HEK293 (cell line): ENCODE results near the gene WDSUB1.

Source experiments
- CTCF ChIA-PET: fragments of 350-600 bp; formaldehyde crosslinking; extraction: SDS; loops from one replicate; lab custom pipeline; 2021; ENCODE audit warnings: antibody characterized with exemption; lab: Yijun Ruan, JAX
- POLR2A ChIA-PET: fragments of 300-600 bp; formaldehyde crosslinking; extraction: SDS; loops from one replicate; lab custom pipeline; 2020; ENCODE audit warnings: antibody characterized with exemption, inconsistent platforms; lab: Yijun Ruan, JAX
- H3K27ac ChIP-seq: fragments of 200-500 bp; sonication (Bioruptor generic); 2 replicates; pipeline ENCODE4 v1.5.1; 2014; ENCODE audit warnings: low read depth, low read length, control low read depth, inconsistent platforms; ENCODE audit errors: extremely low read depth
- H3K36me3 ChIP-seq, 2 experiments: fragments of 200-500 bp in 1 of 2; sonication (Bioruptor generic) in 1 of 2; 1 replicate in 1 of 2; 2 replicates in 1 of 2; pipeline ENCODE4 v1.5.1; 2014 to 2017; ENCODE audit warnings: inconsistent platforms in 2 of 2, low read length in 2 of 2; ENCODE audit not compliant: control insufficient read depth in 2 of 2, insufficient read depth in 1 of 2
- H3K4me1 ChIP-seq: fragments of 200-500 bp; sonication (Bioruptor generic); 2 replicates; pipeline ENCODE4 v1.5.1; 2014; ENCODE audit warnings: mild to moderate bottlenecking, low read length, inconsistent platforms; ENCODE audit not compliant: control insufficient read depth, insufficient read depth
- H3K4me3 ChIP-seq: 2 replicates; pipeline ENCODE4 v1.5.1; 2011; ENCODE audit warnings: low read depth, mild to moderate bottlenecking, control low read depth, low read length, moderate library complexity
- H3K9me3 ChIP-seq: fragments of 200-500 bp; sonication (Bioruptor generic); 2 replicates; pipeline ENCODE4 v1.5.1; 2014; ENCODE audit warnings: low read depth, low read length, inconsistent platforms; ENCODE audit not compliant: control insufficient read depth, insufficient read depth
- GFI1B ChIP-seq: fragments of 450-650 bp; formaldehyde crosslinking; IDR thresholded peaks from 2 replicates; pipeline ENCODE4 v1.5.1; 2016; ENCODE audit warnings: missing biosample characterization, missing genetic modification characterization
- GLIS2 ChIP-seq: fragments of 450-650 bp; formaldehyde crosslinking; IDR thresholded peaks from 2 replicates; pipeline ENCODE4 v1.5.1; 2016; ENCODE audit warnings: missing biosample characterization, missing genetic modification characterization
- PRDM1 ChIP-seq: fragments of 450-650 bp; formaldehyde crosslinking; IDR thresholded peaks from 2 replicates; pipeline ENCODE4; 2016; ENCODE audit warnings: missing biosample characterization, missing genetic modification characterization
- SALL2 ChIP-seq: fragments of 450-650 bp; formaldehyde crosslinking; IDR thresholded peaks from 2 replicates; pipeline ENCODE4 v1.5.0; 2017; ENCODE audit warnings: missing biosample characterization, mild to moderate bottlenecking, missing genetic modification characterization, borderline replicate concordance
- SP2 ChIP-seq: fragments of 450-650 bp; formaldehyde crosslinking; IDR thresholded peaks from 2 replicates; pipeline ENCODE4 v1.5.1; 2016; ENCODE audit warnings: missing biosample characterization, missing genetic modification characterization
- ZEB2 ChIP-seq: fragments of 450-650 bp; formaldehyde crosslinking; IDR thresholded peaks from 2 replicates; pipeline ENCODE4 v1.5.1; 2016; ENCODE audit warnings: missing biosample characterization, missing genetic modification characterization
- ZNF138 ChIP-seq: fragments of 450-650 bp; formaldehyde crosslinking; IDR thresholded peaks from 2 replicates; pipeline ENCODE4 v1.5.1; 2016; ENCODE audit warnings: missing biosample characterization, missing genetic modification characterization, borderline replicate concordance
- ZNF266 ChIP-seq: fragments of 450-650 bp; formaldehyde crosslinking; IDR thresholded peaks from 2 replicates; pipeline ENCODE4 v1.5.1; 2016; ENCODE audit warnings: missing biosample characterization, missing genetic modification characterization, low read depth
- ZNF274 ChIP-seq, 2 experiments: fragments of 200-500 bp in 1 of 2; fragments of 450-650 bp in 1 of 2; sonication (Bioruptor generic) in 1 of 2; formaldehyde crosslinking in 1 of 2; IDR thresholded peaks; 2 replicates each; pipeline versions ENCODE4 v1.5.1 to v1.6.1; 2014 to 2016; ENCODE audit warnings: borderline replicate concordance in 1 of 2, inconsistent platforms in 1 of 2, low read length in 1 of 2, missing biosample characterization in 1 of 2, missing genetic modification characterization in 1 of 2
- ZNF37A ChIP-seq: fragments of 450-650 bp; IDR thresholded peaks from 2 replicates; pipeline ENCODE4 v1.5.1; 2018; ENCODE audit warnings: missing biosample characterization, missing genetic modification characterization
- ZNF473 ChIP-seq: fragments of 450-650 bp; formaldehyde crosslinking; IDR thresholded peaks from 2 replicates; pipeline ENCODE4 v1.5.1; 2017; ENCODE audit warnings: missing biosample characterization, missing genetic modification characterization
- ZNF629 ChIP-seq: fragments of 450-650 bp; formaldehyde crosslinking; IDR thresholded peaks from 2 replicates; pipeline ENCODE4 v1.5.1; 2017; ENCODE audit warnings: missing biosample characterization, missing genetic modification characterization
- ZNF747 ChIP-seq: fragments of 450-650 bp; formaldehyde crosslinking; IDR thresholded peaks from 2 replicates; pipeline ENCODE4 v1.5.1; 2016; ENCODE audit warnings: missing biosample characterization, missing genetic modification characterization
- ZNF843 ChIP-seq: fragments of 450-650 bp; formaldehyde crosslinking; IDR thresholded peaks from 2 replicates; pipeline ENCODE4 v1.5.1; 2016; ENCODE audit warnings: missing biosample characterization, missing genetic modification characterization
- TF ChIP-seq, protein P1 (sequence below): fragments of 450-650 bp; formaldehyde crosslinking; IDR thresholded peaks from 2 replicates; pipeline ENCODE4 v1.5.1; 2016; ENCODE audit warnings: missing biosample characterization, missing genetic modification characterization
- TF ChIP-seq, protein P2 (sequence below): fragments of 450-650 bp; formaldehyde crosslinking; conservative IDR thresholded peaks from 2 replicates; pipeline ENCODE4 v1.5.1; 2016; ENCODE audit warnings: low read depth, missing biosample characterization, missing genetic modification characterization
- TF ChIP-seq, protein P3 (sequence below): fragments of 450-650 bp; formaldehyde crosslinking; IDR thresholded peaks from 2 replicates; pipeline ENCODE4 v1.5.1; 2016; ENCODE audit warnings: missing biosample characterization, missing genetic modification characterization, low read depth
- TF ChIP-seq, protein P4 (sequence below): fragments of 450-650 bp; formaldehyde crosslinking; IDR thresholded peaks from 2 replicates; pipeline ENCODE4 v1.5.1; 2017; ENCODE audit warnings: missing biosample characterization, missing genetic modification characterization
- TF ChIP-seq, protein P5 (sequence below): fragments of 450-650 bp; formaldehyde crosslinking; IDR thresholded peaks from 2 replicates; pipeline ENCODE4 v1.5.1; 2016; ENCODE audit warnings: missing biosample characterization, missing genetic modification characterization
- TF ChIP-seq, protein P6 (sequence below): fragments of 450-650 bp; formaldehyde crosslinking; IDR thresholded peaks from 2 replicates; pipeline ENCODE4 v1.5.1; 2017; ENCODE audit warnings: missing biosample characterization, missing genetic modification characterization

Gene WDSUB1

DNA sequence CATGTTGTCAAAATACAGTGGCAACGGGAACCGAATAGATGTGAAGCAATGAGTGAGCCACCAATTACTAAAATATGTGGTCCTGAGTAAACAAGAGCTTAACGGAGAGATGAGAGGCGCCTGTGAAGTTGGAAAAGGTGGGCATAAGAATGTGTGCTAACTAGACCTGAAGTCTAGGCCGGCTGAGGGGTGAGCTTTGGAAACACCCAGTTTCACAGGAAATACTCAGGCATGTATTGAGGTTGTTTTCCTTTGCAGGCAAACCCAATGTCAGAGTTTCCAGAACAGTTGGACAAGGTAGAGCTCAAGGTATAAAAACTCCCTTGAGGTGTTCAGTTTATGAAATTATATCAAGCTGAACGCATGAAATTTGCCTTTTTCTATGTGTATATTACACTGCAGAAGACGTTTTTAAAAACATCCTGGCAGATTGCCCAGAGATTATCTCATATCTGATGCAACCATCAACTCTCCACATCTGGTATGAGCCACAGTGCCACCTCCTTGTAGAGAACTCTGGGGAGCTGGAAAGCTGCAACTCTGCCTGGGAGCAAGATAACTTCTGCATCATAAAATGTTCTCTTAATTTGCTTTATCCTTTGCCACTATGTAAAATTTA lies 3.9 kb upstream of the WDSUB1 start (continued):
- no peak for TF ChIP-seq ZNF629 (tag by site-specific recombination)
- TF ChIP-seq PRDM1 = no peak
- no peak for TF ChIP-seq GLIS2 (tag by site-specific recombination)
- no peak for TF ChIP-seq SALL2 (tag by site-specific recombination)
- no peak for TF ChIP-seq ZNF473
- TF ChIP-seq, protein P1, sequence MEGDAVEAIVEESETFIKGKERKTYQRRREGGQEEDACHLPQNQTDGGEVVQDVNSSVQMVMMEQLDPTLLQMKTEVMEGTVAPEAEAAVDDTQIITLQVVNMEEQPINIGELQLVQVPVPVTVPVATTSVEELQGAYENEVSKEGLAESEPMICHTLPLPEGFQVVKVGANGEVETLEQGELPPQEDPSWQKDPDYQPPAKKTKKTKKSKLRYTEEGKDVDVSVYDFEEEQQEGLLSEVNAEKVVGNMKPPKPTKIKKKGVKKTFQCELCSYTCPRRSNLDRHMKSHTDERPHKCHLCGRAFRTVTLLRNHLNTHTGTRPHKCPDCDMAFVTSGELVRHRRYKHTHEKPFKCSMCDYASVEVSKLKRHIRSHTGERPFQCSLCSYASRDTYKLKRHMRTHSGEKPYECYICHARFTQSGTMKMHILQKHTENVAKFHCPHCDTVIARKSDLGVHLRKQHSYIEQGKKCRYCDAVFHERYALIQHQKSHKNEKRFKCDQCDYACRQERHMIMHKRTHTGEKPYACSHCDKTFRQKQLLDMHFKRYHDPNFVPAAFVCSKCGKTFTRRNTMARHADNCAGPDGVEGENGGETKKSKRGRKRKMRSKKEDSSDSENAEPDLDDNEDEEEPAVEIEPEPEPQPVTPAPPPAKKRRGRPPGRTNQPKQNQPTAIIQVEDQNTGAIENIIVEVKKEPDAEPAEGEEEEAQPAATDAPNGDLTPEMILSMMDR = no peak
- TF ChIP-seq ZNF37A (tag by site-specific recombination) = no peak
- TF ChIP-seq, protein P2, sequence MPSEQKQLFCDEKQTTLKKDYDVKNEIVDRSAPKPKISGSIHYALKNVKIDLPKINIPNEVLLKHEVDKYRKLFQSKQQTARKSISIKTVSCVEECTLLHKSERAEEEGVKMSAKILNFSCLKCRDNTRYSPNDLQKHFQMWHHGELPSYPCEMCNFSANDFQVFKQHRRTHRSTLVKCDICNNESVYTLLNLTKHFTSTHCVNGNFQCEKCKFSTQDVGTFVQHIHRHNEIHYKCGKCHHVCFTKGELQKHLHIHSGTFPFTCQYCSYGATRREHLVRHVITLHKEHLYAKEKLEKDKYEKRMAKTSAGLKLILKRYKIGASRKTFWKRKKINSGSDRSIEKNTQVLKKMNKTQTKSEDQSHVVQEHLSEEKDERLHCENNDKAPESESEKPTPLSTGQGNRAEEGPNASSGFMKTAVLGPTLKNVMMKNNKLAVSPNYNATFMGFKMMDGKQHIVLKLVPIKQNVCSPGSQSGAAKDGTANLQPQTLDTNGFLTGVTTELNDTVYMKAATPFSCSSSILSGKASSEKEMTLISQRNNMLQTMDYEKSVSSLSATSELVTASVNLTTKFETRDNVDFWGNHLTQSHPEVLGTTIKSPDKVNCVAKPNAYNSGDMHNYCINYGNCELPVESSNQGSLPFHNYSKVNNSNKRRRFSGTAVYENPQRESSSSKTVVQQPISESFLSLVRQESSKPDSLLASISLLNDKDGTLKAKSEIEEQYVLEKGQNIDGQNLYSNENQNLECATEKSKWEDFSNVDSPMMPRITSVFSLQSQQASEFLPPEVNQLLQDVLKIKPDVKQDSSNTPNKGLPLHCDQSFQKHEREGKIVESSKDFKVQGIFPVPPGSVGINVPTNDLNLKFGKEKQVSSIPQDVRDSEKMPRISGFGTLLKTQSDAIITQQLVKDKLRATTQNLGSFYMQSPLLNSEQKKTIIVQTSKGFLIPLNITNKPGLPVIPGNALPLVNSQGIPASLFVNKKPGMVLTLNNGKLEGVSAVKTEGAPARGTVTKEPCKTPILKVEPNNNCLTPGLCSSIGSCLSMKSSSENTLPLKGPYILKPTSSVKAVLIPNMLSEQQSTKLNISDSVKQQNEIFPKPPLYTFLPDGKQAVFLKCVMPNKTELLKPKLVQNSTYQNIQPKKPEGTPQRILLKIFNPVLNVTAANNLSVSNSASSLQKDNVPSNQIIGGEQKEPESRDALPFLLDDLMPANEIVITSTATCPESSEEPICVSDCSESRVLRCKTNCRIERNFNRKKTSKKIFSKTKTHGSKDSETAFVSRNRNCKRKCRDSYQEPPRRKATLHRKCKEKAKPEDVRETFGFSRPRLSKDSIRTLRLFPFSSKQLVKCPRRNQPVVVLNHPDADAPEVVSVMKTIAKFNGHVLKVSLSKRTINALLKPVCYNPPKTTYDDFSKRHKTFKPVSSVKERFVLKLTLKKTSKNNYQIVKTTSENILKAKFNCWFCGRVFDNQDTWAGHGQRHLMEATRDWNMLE (tag by site-specific recombination) = peak; percentile 38; the same call in 1 of the 2 replicates
- TF ChIP-seq, protein P3, sequence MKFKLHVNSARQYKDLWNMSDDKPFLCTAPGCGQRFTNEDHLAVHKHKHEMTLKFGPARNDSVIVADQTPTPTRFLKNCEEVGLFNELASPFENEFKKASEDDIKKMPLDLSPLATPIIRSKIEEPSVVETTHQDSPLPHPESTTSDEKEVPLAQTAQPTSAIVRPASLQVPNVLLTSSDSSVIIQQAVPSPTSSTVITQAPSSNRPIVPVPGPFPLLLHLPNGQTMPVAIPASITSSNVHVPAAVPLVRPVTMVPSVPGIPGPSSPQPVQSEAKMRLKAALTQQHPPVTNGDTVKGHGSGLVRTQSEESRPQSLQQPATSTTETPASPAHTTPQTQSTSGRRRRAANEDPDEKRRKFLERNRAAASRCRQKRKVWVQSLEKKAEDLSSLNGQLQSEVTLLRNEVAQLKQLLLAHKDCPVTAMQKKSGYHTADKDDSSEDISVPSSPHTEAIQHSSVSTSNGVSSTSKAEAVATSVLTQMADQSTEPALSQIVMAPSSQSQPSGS (tag by site-specific recombination) = peak; percentile 52; the same call in 1 of the 2 replicates
- no peak for TF ChIP-seq ZNF266 (tag by site-specific recombination)
- TF ChIP-seq ZEB2 (tag by site-specific recombination) = peak; percentile 76; the same call in 1 of the 2 replicates
- TF ChIP-seq ZNF138 = no peak
- no peak for TF ChIP-seq GFI1B (tag by site-specific recombination)

DNA sequence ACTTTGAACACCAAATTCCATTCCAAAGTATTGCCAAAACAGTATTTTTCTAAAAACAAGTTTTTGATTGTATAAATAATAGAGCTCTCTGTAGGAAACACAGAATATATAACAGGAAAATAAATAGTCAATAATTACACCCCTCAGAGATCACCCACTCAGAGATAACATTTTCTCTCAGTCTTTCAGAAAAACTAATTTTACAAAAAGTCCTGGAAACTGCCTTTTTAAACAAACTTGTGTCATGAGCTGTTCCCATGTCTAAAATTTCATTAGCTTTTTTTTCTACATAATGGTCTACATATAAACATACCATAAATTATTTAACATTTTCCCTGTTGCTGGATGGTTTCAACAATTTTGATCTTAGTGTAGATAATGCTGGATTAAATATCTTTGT lies 1.2 kb upstream of the WDSUB1 start:
- no peak overlapping the region for H3K4me3 ChIP-seq
- H3K27ac ChIP-seq = no peak overlapping the region
- ChIA-PET POLR2A (interaction anchor here (1.2 to 1.7 kb wide), 2 partner anchors 304 to 424 kb away, joined by 4 read pairs; partner anchors contain the start of gene MARCHF7), CTCF (interaction anchor here (0.8 to 1.4 kb wide), 2 partner anchors 10 to 424 kb away, joined by 4 to 7 read pairs; partner anchors contain the start of gene MARCHF7)
- peaks cover 19% of the 10 kb centered on the region; the same call in 1 of the 2 replicates for H3K4me1 ChIP-seq
- H3K9me3 ChIP-seq = no peaks in the 10 kb centered on the region
- TF ChIP-seq ZNF843 (tag by site-specific recombination) = no peak
- no peak for TF ChIP-seq ZNF274 (IDR thresholded peaks at IDR 0.05; ENCODE audit: low read length)
- no peak for TF ChIP-seq ZNF274 (tag by site-specific recombination; IDR thresholded peaks at IDR 0.05; ENCODE audit: borderline replicate concordance)
- TF ChIP-seq PRDM1 = no peak
- TF ChIP-seq, protein P4, sequence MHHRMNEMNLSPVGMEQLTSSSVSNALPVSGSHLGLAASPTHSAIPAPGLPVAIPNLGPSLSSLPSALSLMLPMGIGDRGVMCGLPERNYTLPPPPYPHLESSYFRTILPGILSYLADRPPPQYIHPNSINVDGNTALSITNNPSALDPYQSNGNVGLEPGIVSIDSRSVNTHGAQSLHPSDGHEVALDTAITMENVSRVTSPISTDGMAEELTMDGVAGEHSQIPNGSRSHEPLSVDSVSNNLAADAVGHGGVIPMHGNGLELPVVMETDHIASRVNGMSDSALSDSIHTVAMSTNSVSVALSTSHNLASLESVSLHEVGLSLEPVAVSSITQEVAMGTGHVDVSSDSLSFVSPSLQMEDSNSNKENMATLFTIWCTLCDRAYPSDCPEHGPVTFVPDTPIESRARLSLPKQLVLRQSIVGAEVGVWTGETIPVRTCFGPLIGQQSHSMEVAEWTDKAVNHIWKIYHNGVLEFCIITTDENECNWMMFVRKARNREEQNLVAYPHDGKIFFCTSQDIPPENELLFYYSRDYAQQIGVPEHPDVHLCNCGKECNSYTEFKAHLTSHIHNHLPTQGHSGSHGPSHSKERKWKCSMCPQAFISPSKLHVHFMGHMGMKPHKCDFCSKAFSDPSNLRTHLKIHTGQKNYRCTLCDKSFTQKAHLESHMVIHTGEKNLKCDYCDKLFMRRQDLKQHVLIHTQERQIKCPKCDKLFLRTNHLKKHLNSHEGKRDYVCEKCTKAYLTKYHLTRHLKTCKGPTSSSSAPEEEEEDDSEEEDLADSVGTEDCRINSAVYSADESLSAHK (tag by site-specific recombination) = peak; percentile 70
- TF ChIP-seq SP2 (tag by site-specific recombination) = no peak
- TF ChIP-seq ZNF747 (tag by site-specific recombination) = no peak
- TF ChIP-seq, protein P5, sequence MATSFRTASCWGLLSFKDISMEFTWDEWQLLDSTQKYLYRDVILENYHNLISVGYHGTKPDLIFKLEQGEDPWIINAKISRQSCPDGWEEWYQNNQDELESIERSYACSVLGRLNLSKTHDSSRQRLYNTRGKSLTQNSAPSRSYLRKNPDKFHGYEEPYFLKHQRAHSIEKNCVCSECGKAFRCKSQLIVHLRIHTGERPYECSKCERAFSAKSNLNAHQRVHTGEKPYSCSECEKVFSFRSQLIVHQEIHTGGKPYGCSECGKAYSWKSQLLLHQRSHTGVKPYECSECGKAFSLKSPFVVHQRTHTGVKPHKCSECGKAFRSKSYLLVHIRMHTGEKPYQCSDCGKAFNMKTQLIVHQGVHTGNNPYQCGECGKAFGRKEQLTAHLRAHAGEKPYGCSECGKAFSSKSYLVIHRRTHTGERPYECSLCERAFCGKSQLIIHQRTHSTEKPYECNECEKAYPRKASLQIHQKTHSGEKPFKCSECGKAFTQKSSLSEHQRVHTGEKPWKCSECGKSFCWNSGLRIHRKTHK (tag by site-specific recombination) = no peak
- TF ChIP-seq, protein P6, sequence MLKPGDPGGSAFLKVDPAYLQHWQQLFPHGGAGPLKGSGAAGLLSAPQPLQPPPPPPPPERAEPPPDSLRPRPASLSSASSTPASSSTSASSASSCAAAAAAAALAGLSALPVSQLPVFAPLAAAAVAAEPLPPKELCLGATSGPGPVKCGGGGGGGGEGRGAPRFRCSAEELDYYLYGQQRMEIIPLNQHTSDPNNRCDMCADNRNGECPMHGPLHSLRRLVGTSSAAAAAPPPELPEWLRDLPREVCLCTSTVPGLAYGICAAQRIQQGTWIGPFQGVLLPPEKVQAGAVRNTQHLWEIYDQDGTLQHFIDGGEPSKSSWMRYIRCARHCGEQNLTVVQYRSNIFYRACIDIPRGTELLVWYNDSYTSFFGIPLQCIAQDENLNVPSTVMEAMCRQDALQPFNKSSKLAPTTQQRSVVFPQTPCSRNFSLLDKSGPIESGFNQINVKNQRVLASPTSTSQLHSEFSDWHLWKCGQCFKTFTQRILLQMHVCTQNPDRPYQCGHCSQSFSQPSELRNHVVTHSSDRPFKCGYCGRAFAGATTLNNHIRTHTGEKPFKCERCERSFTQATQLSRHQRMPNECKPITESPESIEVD = peak; percentile 76
- peaks cover 0 to 2% of the 10 kb centered on the region in 2 experiments; a peak in 1 of 3 replicates for H3K36me3 ChIP-seq
